HL-60 (cell line): ENCODE data around the gene CRTC3.

Source experiments
- DNase-seq, 2 experiments: peaks; one replicate each; pipeline ENCODE4 v3.0.0-alpha.2; 2010 to 2020; ENCODE audit warnings: low read depth in 1 of 2, low spot score in 1 of 2
- H3K27ac ChIP-seq: fragments of 250-450 bp; sonication (Bioruptor Pico); replicated peaks from 2 replicates; pipeline ENCODE4 v1.5.1; 2020; ENCODE audit warnings: mild to moderate bottlenecking, moderate library complexity
- H3K27me3 ChIP-seq: fragments of 250-450 bp; sonication (Bioruptor Pico); 2 replicates; pipeline ENCODE4 v1.5.1; 2021; ENCODE audit warnings: mild to moderate bottlenecking, moderate library complexity; ENCODE audit not compliant: insufficient read depth, poor library complexity, severe bottlenecking
- H3K4me3 ChIP-seq: replicated peaks from 2 replicates; pipeline ENCODE4 v1.5.1; 2011; ENCODE audit warnings: mild to moderate bottlenecking, control low read depth, low read length; ENCODE audit not compliant: insufficient read depth
- CTCF ChIP-seq: IDR thresholded peaks from one replicate; pipeline ENCODE4 v1.5.1; 2011; ENCODE audit warnings: low read length, control low read depth, inconsistent platforms; ENCODE audit not compliant: insufficient read depth
- GABPA ChIP-seq: IDR thresholded peaks from 2 replicates; pipeline ENCODE4 v1.6.1; 2012; ENCODE audit warnings: low read depth
- POLR2AphosphoS5 ChIP-seq: IDR thresholded peaks from 2 replicates; pipeline ENCODE4 v1.6.1; 2012; ENCODE audit warnings: low read depth
- SPI1 ChIP-seq: IDR thresholded peaks from 2 replicates; pipeline ENCODE4 v1.6.1; 2012; ENCODE audit warnings: low read depth, mild to moderate bottlenecking, borderline replicate concordance
- TF ChIP-seq, protein P1 (sequence below): IDR thresholded peaks from 2 replicates; pipeline ENCODE4 v1.6.1; 2012; ENCODE audit warnings: low read depth; ENCODE audit not compliant: insufficient replicate concordance

Gene CRTC3

GRCh38 chr15:90595763-90596155 lies 66.0 kb downstream of the CRTC3 start:
- TF ChIP-seq, protein P1, sequence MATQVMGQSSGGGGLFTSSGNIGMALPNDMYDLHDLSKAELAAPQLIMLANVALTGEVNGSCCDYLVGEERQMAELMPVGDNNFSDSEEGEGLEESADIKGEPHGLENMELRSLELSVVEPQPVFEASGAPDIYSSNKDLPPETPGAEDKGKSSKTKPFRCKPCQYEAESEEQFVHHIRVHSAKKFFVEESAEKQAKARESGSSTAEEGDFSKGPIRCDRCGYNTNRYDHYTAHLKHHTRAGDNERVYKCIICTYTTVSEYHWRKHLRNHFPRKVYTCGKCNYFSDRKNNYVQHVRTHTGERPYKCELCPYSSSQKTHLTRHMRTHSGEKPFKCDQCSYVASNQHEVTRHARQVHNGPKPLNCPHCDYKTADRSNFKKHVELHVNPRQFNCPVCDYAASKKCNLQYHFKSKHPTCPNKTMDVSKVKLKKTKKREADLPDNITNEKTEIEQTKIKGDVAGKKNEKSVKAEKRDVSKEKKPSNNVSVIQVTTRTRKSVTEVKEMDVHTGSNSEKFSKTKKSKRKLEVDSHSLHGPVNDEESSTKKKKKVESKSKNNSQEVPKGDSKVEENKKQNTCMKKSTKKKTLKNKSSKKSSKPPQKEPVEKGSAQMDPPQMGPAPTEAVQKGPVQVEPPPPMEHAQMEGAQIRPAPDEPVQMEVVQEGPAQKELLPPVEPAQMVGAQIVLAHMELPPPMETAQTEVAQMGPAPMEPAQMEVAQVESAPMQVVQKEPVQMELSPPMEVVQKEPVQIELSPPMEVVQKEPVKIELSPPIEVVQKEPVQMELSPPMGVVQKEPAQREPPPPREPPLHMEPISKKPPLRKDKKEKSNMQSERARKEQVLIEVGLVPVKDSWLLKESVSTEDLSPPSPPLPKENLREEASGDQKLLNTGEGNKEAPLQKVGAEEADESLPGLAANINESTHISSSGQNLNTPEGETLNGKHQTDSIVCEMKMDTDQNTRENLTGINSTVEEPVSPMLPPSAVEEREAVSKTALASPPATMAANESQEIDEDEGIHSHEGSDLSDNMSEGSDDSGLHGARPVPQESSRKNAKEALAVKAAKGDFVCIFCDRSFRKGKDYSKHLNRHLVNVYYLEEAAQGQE = no peak
- TF ChIP-seq SPI1 (no peak), GABPA (no peak), CTCF (no peak), POLR2AphosphoS5 (no peak)
- Histone ChIP-seq H3K27me3 (no peaks in the 10 kb centered on the region), H3K4me3 (no peak overlapping the region), H3K27ac (no peak overlapping the region)
- no peak for DNase-seq

GRCh38 chr15:90596943-90597342 lies 67.2 kb downstream of the CRTC3 start:
- H3K27me3 ChIP-seq = no peaks in the 10 kb centered on the region
- H3K4me3 ChIP-seq = no peak overlapping the region
- H3K27ac ChIP-seq = no peak overlapping the region

DNA sequence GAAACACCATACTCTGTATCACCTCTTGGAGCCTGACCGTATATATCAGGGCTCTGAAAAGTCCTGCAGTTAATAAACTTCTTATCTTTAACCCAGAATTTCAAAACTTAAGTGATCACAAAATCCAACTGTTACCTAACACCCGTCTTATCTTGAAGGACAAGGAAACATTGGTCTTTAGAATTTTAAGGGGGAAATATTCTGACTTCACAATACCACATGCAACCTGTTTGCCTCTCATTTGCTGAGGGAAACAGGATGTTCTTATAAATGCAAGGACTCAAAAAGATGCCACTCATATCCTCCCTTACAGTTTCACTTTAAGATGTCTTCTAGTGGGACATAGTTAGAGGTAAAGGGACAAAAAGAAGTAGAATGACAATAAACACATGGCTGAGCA lies 67.9 kb downstream of the CRTC3 start:
- Histone ChIP-seq H3K27ac (no peak overlapping the region), H3K4me3 (no peak overlapping the region), H3K27me3 (no peaks in the 10 kb centered on the region)
- no peak for TF ChIP-seq GABPA
- TF ChIP-seq CTCF = no peak
- no peak for DNase-seq

More at GRCh38 chr15:90596943-90597342, 67.2 kb downstream of the CRTC3 start:
- TF ChIP-seq CTCF = no peak
- no peak for TF ChIP-seq GABPA
- no peak for TF ChIP-seq POLR2AphosphoS5
- no peak for TF ChIP-seq SPI1
- TF ChIP-seq, protein P1 = no peak
- DNase-seq = no peak

DNA sequence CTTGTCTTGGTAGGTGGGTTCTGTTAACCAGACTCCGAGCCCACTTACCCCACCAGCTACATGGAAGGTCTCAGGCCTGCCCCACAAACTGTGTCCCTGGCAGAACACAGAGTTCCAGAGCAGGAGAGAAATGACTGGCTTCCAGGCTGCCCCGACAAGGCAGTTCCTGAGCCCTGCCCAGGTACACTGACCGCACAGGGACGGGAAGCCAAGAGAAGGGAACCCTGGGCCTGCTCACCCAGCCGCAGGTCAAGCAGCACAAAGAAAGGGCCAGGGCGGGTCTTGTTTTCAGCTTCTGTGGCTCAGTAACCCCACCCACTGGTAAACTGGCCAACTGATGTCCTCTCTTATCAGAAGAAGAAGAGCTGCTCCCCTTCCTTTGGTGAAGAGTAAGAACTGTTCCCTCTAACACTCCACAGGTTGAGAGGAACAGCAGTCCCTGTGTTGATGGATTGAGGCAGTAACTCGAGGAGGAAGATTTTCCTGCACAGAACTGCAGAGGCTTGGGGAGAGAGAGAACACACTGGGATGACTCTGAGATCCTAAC lies 68.4 kb downstream of the CRTC3 start:
- H3K27ac ChIP-seq = no peak overlapping the region
- no peak for TF ChIP-seq CTCF

More for the DNA sequence above, 68.4 kb downstream of the CRTC3 start:
- Histone ChIP-seq H3K4me3 (no peak overlapping the region), H3K27me3 (no peaks in the 10 kb centered on the region)
- no peak for DNase-seq
